ENCODE data around the gene CDKL2.
"Not testable (repeated sequence)": the region's sequence is repeated elsewhere in the genome, so short reads cannot be mapped to it uniquely, and the experiment has no call there.

The CDKL2 gene

GRCh38 chr4:75552452-75552851 lies 77.9 kb downstream of the CDKL2 start:
- TF ChIP-seq ZNF274 (IDR thresholded peaks at IDR 0.05; ENCODE audit: low read depth, low read length) = no peak
- H3K4me3 ChIP-seq (ENCODE audit: low read length) = no peak overlapping the region

DNA sequence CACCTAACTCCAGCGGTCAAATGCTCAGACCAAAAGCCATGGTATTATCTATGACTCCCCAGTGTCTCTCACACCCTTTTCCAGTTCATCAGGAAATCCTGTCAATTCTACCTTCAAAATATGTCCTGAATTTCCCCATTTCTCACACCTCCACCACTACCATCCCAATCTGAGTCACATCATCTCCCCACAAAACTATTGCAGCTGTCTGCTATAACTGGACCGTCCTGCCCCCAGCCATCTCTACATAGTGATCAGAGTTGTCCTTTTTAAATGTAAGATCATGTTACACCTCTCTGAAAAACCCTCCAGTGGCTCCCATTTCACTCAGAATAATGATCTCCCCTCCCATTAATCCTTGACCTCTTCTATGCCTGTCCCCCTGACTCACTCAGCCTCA lies 81.3 kb downstream of the CDKL2 start:
- H3K4me3 ChIP-seq (ENCODE audit: low read length) = no peak overlapping the region
- TF ChIP-seq ZNF274 (IDR thresholded peaks at IDR 0.05; ENCODE audit: low read depth, low read length) = no peak

GRCh38 chr4:75547647-75548387 lies 82.5 kb downstream of the CDKL2 start:
- no peak for TF ChIP-seq ZNF274 (IDR thresholded peaks at IDR 0.05; ENCODE audit: low read depth, low read length)
- no peak overlapping the region for H3K4me3 ChIP-seq (ENCODE audit: low read length)

DNA sequence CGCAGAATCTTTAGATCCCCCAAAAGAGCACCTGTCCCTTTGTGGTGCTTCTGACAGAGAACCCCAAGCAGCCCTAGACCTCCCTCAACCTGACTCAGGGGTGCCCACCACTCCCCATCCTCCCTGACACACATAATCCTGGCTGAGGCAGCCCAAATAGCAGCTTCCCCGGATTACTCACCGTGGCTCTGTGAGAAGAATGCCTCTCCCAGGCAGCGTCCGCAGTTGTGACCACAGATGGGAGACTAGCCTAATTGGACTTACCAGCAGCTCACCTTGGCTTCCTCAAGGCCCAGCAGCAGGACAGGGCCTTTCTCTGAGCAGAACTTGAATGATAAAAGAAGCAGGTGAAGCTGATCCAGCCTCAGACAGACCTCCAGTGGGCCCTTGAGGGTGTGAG lies 84.8 kb downstream of the CDKL2 start:
- TF ChIP-seq ZNF274 (IDR thresholded peaks at IDR 0.05; ENCODE audit: low read depth, low read length) = no peak
- no peak overlapping the region for H3K4me3 ChIP-seq (ENCODE audit: low read length)

- TF ChIP-seq ZNF274 (IDR thresholded peaks at IDR 0.05; ENCODE audit: low read depth, low read length) = no peak
- no peak overlapping the region for H3K4me3 ChIP-seq (ENCODE audit: low read length)
Measured at GRCh38 chr4:75544870-75545269, 85.5 kb downstream of the CDKL2 start.

GRCh38 chr4:75544220-75544619 lies 86.1 kb downstream of the CDKL2 start:
- H3K4me3 ChIP-seq (ENCODE audit: low read length) = not testable (repeated sequence)

GRCh38 chr4:75542824-75543223 lies 87.5 kb downstream of the CDKL2 start:
- no peak for TF ChIP-seq ZNF274 (IDR thresholded peaks at IDR 0.05; ENCODE audit: low read depth, low read length)

DNA sequence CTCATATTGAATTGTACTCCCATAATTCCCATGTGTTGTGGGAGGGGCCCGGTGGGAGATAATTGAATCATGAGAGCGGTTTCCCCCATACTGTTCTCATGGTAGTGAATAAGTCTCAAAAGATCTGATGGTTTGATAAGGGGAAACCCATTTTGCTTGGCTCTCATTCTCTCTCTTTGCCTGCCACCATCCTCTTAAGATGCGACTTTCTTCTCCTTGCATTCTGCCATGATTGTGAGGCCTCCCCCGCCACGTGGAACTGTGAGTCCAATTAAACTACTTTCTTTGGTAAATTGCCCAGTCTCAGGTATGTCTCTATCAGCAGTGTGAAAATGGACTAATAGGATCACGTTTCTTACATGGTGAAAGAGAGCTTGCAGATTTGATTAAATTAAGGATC lies 93.0 kb downstream of the CDKL2 start:
- H3K4me3 ChIP-seq (ENCODE audit: low read length) = not testable (repeated sequence)

More at GRCh38 chr4:75542824-75543223, 87.5 kb downstream of the CDKL2 start:
- H3K4me3 ChIP-seq (ENCODE audit: low read length) = no peak overlapping the region

DNA sequence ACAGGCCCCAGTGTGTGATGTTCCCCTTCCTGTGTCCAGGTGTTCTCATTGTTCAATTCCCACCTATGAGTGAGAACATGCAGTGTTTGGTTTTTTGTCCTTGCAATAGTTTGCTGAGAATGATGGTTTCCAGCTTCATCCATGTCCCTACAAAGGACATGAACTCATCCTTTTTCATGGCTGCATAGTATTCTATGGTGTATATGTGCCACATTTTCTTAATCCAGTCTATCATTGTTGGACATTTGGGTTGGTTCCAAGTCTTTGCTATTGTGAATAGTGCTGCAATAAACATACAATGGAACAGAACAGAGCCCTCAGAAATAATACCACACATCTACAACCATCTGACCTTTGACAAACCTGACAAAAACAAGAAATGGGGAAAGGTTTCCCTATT lies 96.4 kb downstream of the CDKL2 start:
- H3K4me3 ChIP-seq (ENCODE audit: low read length) = not testable (repeated sequence)

GRCh38 chr4:75533339-75533887 lies 96.9 kb downstream of the CDKL2 start:
- H3K4me3 ChIP-seq (ENCODE audit: low read length) = not testable (repeated sequence)

DNA sequence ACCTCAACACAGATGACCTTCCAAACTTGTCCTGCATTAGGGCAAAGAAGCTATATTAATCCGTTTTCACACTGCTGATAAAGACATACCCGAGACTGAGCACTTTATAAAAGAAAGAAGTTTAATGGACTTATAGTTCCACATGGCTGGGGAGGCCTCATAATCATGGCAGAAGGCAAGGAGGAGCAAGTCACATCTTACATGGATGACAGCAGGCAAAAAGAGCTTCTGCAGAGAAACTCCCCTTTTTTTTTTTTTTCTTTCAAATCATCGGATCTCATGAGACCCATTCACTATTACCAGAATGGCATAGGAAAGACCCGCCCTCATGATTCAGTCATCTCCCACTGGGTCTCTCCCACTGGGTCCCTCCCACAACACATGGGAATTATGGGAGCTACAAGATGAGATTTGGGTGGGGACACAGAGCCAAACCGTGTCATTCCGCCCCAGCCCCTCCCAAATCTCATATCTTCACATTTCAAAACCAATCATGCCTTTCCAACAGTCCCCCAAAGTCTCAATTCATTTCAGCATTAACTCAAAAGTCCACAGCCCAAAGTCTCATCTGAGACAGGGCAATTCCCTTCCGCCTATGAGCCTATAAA lies 98.7 kb downstream of the CDKL2 start:
- not testable (repeated sequence) for H3K4me3 ChIP-seq (ENCODE audit: low read length)

DNA sequence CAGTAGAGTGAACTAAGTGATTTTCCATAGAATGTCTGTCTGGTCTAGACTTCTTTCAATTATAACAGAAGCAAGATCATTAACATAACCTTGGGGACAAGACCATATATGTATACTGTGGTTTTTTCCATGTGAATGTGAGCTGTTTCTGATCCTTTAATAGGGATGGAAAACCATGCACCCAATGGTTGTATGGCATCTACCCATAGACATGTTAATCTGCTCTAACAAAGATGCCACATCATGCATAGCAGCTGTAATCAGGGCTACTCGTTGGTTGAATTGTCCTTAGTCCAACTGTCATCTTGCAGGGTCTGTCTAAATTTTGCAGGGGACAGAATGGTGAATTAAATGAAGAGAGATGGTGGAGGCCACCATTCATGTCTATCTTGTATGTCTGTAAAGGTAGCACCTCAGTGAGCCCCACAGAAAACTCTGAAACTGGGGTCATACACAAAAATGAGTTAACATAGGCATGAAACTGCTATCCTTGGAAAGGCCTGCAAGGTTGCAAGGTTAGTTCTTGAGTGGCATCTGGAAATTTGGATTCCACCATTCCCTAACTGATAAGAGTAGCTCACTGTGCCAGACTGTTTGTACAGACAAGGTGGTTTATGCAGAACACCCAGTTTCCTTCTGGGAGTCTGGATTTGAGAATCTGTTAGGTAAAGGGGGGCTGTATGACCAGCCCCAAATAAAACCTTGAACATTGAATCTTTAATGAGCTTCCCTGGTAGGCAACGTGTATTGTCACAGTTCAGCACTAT lies 99.6 kb downstream of the CDKL2 start:
- H3K4me3 ChIP-seq (ENCODE audit: low read length) = no peak overlapping the region
- TF ChIP-seq ZNF274 (IDR thresholded peaks at IDR 0.05; ENCODE audit: low read depth, low read length) = no peak
